Esophagus (tissue), 2 donors: ENCODE measurements around the gene RPL37A. TPM values are rescaled to one million over a fixed set of nuclear protein-coding genes. Genes with fewer than 3 reads are reported as not detected.

Source experiments
- H3K27ac ChIP-seq, 2 donors: one replicate each; pipeline ENCODE4 v1.5.1; 2013; ENCODE audit warnings: low read depth in 2 of 2, mild to moderate bottlenecking in 2 of 2, inconsistent platforms in 1 of 2, low read length in 1 of 2, moderate library complexity in 1 of 2
- H3K27me3 ChIP-seq, 2 donors: one replicate each; pipeline ENCODE4 v1.6.1; 2013; ENCODE audit warnings: low read length in 2 of 2, control low read depth in 1 of 2, mild to moderate bottlenecking in 1 of 2; ENCODE audit not compliant: insufficient read depth in 2 of 2, control insufficient read depth in 1 of 2
- H3K36me3 ChIP-seq, 2 donors: one replicate each; pipeline ENCODE4 v1.6.1; 2013; ENCODE audit warnings: low read length in 1 of 2; ENCODE audit not compliant: control insufficient read depth in 2 of 2, insufficient read depth in 2 of 2
- H3K4me1 ChIP-seq, 2 donors: one replicate each; pipeline ENCODE4 v1.6.1; 2013; ENCODE audit warnings: low read length in 1 of 2; ENCODE audit not compliant: control insufficient read depth in 2 of 2, insufficient read depth in 2 of 2
- H3K4me3 ChIP-seq, 2 donors: one replicate each; pipeline ENCODE4 v1.5.1; 2013; ENCODE audit warnings: low read length in 2 of 2, mild to moderate bottlenecking in 2 of 2, low read depth in 1 of 2, moderate library complexity in 1 of 2
- H3K9me3 ChIP-seq, 2 donors: one replicate each; pipeline ENCODE4 v1.6.1; 2013; ENCODE audit warnings: mild to moderate bottlenecking in 2 of 2, low read depth in 1 of 2, low read length in 1 of 2, moderate library complexity in 1 of 2; ENCODE audit not compliant: control insufficient read depth in 2 of 2, insufficient read depth in 1 of 2
- WGBS, 2 donors: extraction: QIAGEN DNeasy Blood & Tissue Kit; methylation state at CpG; one replicate each; pipeline ENCODE4 v1.1.7; 2013; 5-methylcytosine and 5-hydroxymethylcytosine counted together
- polyA plus RNA-seq, 2 donors: library from polyadenylated mRNA; stranded (reverse); fragments of 200-250 nt; gene quantifications; one replicate each; pipeline ENCODE4 v1.2.3, GENCODE V29; 2013
- donor health status: healthy with polysubstance abuse.
- donor health status: Bipolar disorder and iron deficiency.

The RPL37A gene
- polyA plus RNA-seq, 2 donors: 2,435 to 5,168 TPM

DNA sequence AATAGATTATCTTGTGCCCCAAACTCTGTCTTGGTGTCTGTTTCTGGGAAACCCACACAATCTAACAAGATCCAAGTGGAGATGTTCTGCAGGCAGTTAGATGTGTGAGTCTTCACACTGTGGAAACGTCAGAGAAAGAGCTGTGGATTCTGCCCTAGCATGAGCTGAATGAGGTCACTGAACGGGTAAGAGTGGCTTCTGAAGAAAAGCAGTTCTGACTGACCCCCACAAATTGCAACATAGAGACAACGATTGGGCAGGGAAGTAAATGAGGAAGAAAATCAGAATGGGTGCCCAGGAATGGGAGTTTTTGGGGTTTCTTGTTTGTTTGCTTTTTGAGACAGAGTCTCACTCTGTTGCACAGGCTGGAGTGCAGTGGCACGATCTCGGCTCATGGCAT lies 12.9 kb upstream of the RPL37A start:
- H3K27ac ChIP-seq: peak overlapping the region in 1 of 2 donors; percentile 63
- no peaks in the 10 kb centered on the region for H3K9me3 ChIP-seq
- H3K4me1 ChIP-seq: peaks cover 0 to 3% of the 10 kb centered on the region in 2 donors
- H3K4me3 ChIP-seq: no peak overlapping the region
- peaks cover 2 to 4% of the 10 kb centered on the region in 2 donors for H3K36me3 ChIP-seq
- H3K27me3 ChIP-seq: no peaks in the 10 kb centered on the region
- WGBS, 2 donors: 75 to 81% methylated on average over 5 of the region's 5 CpGs

- no peaks in the 10 kb centered on the region for H3K27me3 ChIP-seq
- H3K36me3 ChIP-seq: peaks cover 2 to 4% of the 10 kb centered on the region in 2 donors
- H3K9me3 ChIP-seq: no peaks in the 10 kb centered on the region
- H3K27ac ChIP-seq: no peak overlapping the region
- H3K4me3 ChIP-seq: no peak overlapping the region
- H3K4me1 ChIP-seq: peaks cover 0 to 3% of the 10 kb centered on the region in 2 donors
- WGBS, 2 donors: 83 to 86% methylated on average over 7 of the region's 7 CpGs
These were observed 12.4 kb upstream of the RPL37A start for GRCh38 chr2:216486271-216486670.

GRCh38 chr2:216486708-216487107 lies 11.9 kb upstream of the RPL37A start:
- Histone ChIP-seq H3K27me3 (no peaks in the 10 kb centered on the region), H3K4me3 (no peak overlapping the region), H3K4me1 (peaks cover 0 to 3% of the 10 kb centered on the region in 2 donors), H3K27ac (no peak overlapping the region), H3K9me3 (no peaks in the 10 kb centered on the region), H3K36me3 (peaks cover 2 to 4% of the 10 kb centered on the region in 2 donors)
- 67 to 71% methylated on average over 4 of the region's 4 CpGs for WGBS, 2 donors

DNA sequence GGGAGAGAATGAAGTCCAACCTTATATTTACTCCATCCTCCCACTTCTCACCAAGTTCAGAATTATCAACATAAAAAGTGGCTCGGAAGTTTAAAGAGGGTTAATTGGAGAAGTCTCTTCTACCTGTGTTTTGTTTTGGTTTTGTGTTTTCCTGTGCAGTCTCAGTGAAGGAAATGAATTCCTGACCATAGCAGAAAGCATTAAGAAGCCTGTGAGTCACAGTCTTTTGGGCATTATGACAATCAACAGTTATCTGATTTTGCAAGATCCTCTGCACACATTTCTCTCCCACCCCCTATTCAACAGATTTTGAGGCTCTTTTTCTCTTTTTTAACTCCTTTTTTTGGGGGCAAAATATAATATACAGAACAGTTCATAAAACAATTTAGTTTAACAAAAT lies 8.6 kb upstream of the RPL37A start:
- H3K4me3 ChIP-seq: no peak overlapping the region
- H3K4me1 ChIP-seq: peaks cover 0 to 3% of the 10 kb centered on the region in 2 donors
- H3K27me3 ChIP-seq: no peaks in the 10 kb centered on the region
- H3K36me3 ChIP-seq: no peaks in the 10 kb centered on the region
- H3K27ac ChIP-seq: peak overlapping the region; percentile 60 to 82
- WGBS, 2 donors: 72 to 85% methylated on average over 1 of the region's 1 CpG
- no peaks in the 10 kb centered on the region for H3K9me3 ChIP-seq

DNA sequence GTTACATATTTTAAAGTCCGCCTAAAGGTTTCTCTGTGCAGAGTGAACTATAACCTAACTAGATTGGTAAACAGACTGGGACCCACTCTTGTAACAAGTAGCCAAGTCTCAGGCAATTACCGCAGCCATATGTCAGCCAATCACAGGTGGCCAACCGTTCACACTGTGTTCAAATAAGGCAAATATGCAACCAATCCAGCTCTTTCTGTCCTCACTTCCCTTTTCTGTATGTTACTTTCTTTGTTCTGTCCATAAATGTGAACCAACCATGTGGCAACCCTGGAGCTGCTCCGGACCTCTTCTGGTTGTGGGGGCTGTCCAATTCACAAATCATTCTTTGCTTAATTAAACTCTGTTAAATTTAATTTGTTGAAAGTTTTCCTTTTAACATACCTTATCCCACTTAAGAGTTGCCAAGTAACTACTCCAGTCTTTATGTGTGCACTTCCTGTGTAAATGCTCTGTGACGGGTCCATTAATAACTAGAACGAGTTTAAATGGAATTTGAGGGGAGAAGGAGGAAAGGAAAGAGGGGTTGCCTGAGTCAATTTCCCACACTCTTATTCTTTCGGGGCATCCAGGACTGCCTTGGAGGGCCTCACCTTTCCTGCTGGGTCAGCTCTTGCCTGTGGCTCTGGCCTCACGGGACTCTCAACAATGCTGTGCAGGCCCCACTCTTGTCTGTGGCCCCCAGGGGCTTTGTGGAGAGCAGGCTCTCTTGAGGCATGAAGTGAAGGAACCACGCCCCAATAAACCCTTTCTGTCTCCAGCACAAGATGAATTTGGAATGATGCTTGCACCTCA lies 6.6 kb upstream of the RPL37A start:
- Histone ChIP-seq H3K9me3 (no peaks in the 10 kb centered on the region), H3K27ac (no peak overlapping the region), H3K27me3 (no peaks in the 10 kb centered on the region), H3K4me3 (no peak overlapping the region), H3K36me3 (no peaks in the 10 kb centered on the region), H3K4me1 (no peaks in the 10 kb centered on the region)
- 78% methylated on average over 9 of the region's 9 CpGs for WGBS, 2 donors

DNA sequence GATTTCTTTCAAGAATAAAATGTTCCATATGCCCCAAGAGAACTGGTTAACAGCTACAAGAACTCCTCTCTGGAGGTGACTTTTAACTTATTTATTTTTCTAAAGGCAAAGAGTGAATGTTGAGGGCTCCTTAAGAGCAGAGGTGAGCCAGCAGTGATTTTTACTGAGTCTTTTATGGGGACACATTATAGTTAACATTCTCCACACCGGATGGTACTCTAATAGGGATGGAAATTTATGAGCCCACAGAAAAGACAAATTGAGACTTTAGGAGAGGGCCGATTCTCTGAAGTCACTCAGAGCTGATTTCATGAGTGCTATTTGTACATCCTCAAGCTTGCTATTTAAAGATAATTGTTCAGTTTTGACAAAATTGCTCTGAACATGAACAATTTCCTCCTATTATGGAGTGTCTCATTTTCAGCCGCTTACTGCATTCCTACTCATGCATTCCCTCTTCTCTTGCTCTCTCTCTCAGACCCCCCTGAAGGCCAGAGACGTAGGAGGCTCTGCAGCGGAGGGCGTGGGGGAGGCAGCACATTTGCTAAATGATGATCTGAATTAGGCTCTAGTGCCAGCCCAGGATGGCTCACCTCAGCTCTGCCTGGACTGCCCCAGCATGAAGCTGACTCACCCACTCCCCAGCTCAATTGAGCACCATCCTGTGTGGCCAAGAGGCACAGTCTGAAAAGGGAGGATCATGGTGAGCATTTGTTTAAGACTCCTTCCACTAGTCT lies 5.9 kb upstream of the RPL37A start:
- H3K4me1 ChIP-seq: peaks cover 0 to 3% of the 10 kb centered on the region in 2 donors
- 72 to 79% methylated on average over 6 of the region's 6 CpGs for WGBS, 2 donors
- no peaks in the 10 kb centered on the region for H3K27me3 ChIP-seq
- no peak overlapping the region for H3K27ac ChIP-seq
- H3K36me3 ChIP-seq: no peaks in the 10 kb centered on the region
- no peak overlapping the region for H3K4me3 ChIP-seq
- H3K9me3 ChIP-seq: no peaks in the 10 kb centered on the region

- Histone ChIP-seq H3K27me3 (no peaks in the 10 kb centered on the region), H3K36me3 (no peaks in the 10 kb centered on the region), H3K4me1 (peaks cover 0 to 7% of the 10 kb centered on the region in 2 donors), H3K27ac (no peak overlapping the region), H3K9me3 (no peaks in the 10 kb centered on the region), H3K4me3 (no peak overlapping the region)
- 96 to 98% methylated on average over 1 of the region's 1 CpG for WGBS, 2 donors
These were observed 5.3 kb upstream of the RPL37A start for GRCh38 chr2:216493334-216493685.

DNA sequence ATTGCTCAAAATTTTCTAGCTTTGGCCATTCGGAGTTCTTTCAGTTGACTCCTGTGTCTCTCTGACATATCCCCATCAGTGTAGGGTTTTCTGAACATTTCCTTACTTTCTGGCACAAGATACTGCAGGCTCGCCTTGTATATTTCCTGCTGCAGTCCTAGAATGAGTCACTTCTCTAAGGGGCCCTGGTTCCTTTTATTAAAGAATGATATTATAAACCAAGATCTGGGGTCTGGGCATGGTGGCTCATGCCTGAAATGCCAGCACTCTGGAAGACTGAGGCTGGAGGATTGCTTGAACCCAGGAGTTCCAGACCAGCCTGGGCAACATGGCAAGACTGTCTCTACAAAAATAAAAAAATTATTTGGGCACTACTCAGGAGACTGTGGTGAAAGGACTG lies 3.0 kb upstream of the RPL37A start:
- Histone ChIP-seq H3K27ac (no peak overlapping the region), H3K4me3 (no peak overlapping the region), H3K9me3 (no peaks in the 10 kb centered on the region), H3K4me1 (peaks cover 0 to 7% of the 10 kb centered on the region in 2 donors), H3K36me3 (peaks cover 0 to 5% of the 10 kb centered on the region in 2 donors), H3K27me3 (no peaks in the 10 kb centered on the region)
- 59 to 64% methylated on average over 2 of the region's 2 CpGs for WGBS, 2 donors

DNA sequence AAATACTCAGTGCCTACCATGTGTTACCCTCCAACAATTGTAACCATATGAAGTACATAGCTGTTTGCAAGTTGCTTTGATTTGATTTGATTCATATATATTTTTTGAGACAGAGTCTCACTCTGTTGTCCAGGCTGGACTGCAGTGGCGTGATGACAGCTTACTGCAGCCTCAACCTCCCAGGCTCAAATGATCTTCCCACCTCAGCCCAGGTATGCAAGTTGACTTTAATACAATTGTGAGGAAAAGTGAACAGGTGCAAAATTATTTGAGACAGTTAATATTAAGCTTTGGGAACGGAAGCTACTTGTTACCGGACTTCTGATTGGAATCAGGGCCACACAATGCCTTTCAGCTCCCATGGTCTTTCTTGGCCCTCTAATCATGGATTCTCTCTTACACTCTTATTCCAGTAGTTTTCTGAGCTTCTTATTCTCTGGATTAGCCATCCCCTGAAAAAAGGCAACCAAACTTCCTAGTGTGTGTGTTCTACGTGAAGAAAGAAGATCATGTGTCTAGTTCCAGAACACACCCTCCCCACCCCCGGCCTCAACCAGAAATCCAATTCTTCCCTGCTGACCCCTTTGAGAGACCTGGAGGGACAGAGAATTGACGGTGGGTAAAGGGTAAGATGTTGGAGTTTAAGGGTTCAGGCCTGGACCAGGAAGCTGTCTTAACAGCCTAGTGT lies 1.1 kb upstream of the RPL37A start:
- Histone ChIP-seq H3K4me3 (peak overlapping the region; percentile 82 to 93), H3K36me3 (peaks cover 6 to 8% of the 10 kb centered on the region in 2 donors), H3K27ac (peak overlapping the region in 1 of 2 donors; percentile 89), H3K9me3 (no peaks in the 10 kb centered on the region), H3K27me3 (no peaks in the 10 kb centered on the region), H3K4me1 (peaks cover 0 to 7% of the 10 kb centered on the region in 2 donors)
- 88 to 91% methylated on average over 6 of the region's 6 CpGs for WGBS, 2 donors
